CD14-positive monocyte (primary cell): ENCODE measurements around the gene GATD1. TPM values are rescaled to one million over a fixed set of nuclear protein-coding genes. Genes with fewer than 3 reads are reported as not detected.

Source experiments
- DNase-seq, 3 donors: peaks; one replicate each; pipeline ENCODE4 v3.0.0-alpha.2; 2011 to 2022
- H2AFZ ChIP-seq: 2 replicates; pipeline ENCODE4 v1.6.0; 2012; ENCODE audit warnings: mild to moderate bottlenecking, low read depth, low read length, inconsistent platforms; ENCODE audit not compliant: insufficient read depth, poor library complexity, severe bottlenecking
- H3K27ac ChIP-seq, 2 donors: 1 replicate in 1 of 2; 2 replicates in 1 of 2; pipeline ENCODE4 v1.5.1; 2012 to 2013; ENCODE audit warnings: low read length in 2 of 2, control low read depth in 1 of 2, inconsistent platforms in 1 of 2, low read depth in 1 of 2, mild to moderate bottlenecking in 1 of 2
- H3K27me3 ChIP-seq, 2 donors: one replicate each; pipeline versions ENCODE4 v1.6.0 to v1.6.1; 2011 to 2013; ENCODE audit warnings: low read length in 2 of 2; ENCODE audit not compliant: control insufficient read depth in 2 of 2, insufficient read depth in 2 of 2
- H3K36me3 ChIP-seq, 2 donors: replicated peaks in 1 of 2; 1 replicate in 1 of 2; 2 replicates in 1 of 2; pipeline versions ENCODE4 v1.5.1 to v1.6.1; 2012 to 2013; ENCODE audit warnings: low read length in 2 of 2, control low read depth in 1 of 2, inconsistent platforms in 1 of 2, mild to moderate bottlenecking in 1 of 2; ENCODE audit not compliant: insufficient read depth in 2 of 2, control insufficient read depth in 1 of 2
- H3K4me1 ChIP-seq, 2 donors: 1 replicate in 1 of 2; 2 replicates in 1 of 2; pipeline versions ENCODE4 v1.5.1 to v1.6.1; 2012 to 2013; ENCODE audit warnings: low read length in 2 of 2, control low read depth in 1 of 2, inconsistent platforms in 1 of 2, mild to moderate bottlenecking in 1 of 2, moderate library complexity in 1 of 2; ENCODE audit not compliant: insufficient read depth in 2 of 2, control insufficient read depth in 1 of 2
- H3K4me2 ChIP-seq: replicated peaks from 2 replicates; pipeline ENCODE3; 2012; ENCODE audit warnings: low read length, moderate library complexity, mild to moderate bottlenecking; ENCODE audit not compliant: poor library complexity, severe bottlenecking; ENCODE audit errors: extremely low read depth
- H3K4me3 ChIP-seq, 3 experiments: fragments of 200-600 bp in 1 of 3; sonication (generic) in 1 of 3; replicated peaks in 1 of 3; 1 replicate in 2 of 3; 2 replicates in 1 of 3; pipeline ENCODE4 v1.5.1; 2011 to 2013; ENCODE audit warnings: low read length in 3 of 3, mild to moderate bottlenecking in 3 of 3, control low read depth in 2 of 3, low read depth in 2 of 3, inconsistent platforms in 1 of 3, moderate library complexity in 1 of 3
- H3K79me2 ChIP-seq: 2 replicates; pipeline ENCODE4 v1.6.0; 2012; ENCODE audit warnings: mild to moderate bottlenecking, control low read depth, inconsistent platforms, low read length, moderate library complexity; ENCODE audit not compliant: insufficient read depth
- H3K9ac ChIP-seq: 2 replicates; pipeline ENCODE4 v1.6.0; 2017; ENCODE audit warnings: low read length, mild to moderate bottlenecking; ENCODE audit not compliant: insufficient read depth, poor library complexity, severe bottlenecking
- H3K9me3 ChIP-seq, 2 donors: replicated peaks in 1 of 2; 1 replicate in 1 of 2; 2 replicates in 1 of 2; pipeline versions ENCODE4 v1.5.1 to v1.6.1; 2012 to 2013; ENCODE audit warnings: low read length in 2 of 2, control low read depth in 1 of 2; ENCODE audit not compliant: control insufficient read depth in 1 of 2, insufficient read depth in 1 of 2
- H4K20me1 ChIP-seq: 2 replicates; pipeline ENCODE4 v1.6.0; 2012; ENCODE audit warnings: mild to moderate bottlenecking, low read length, control low read depth, moderate library complexity; ENCODE audit not compliant: insufficient read depth
- H3K27ac Mint-ChIP-seq, 7 donors: one replicate each; pipeline ENCODE4 v1.8.0; 2020; ENCODE audit warnings: mild to moderate bottlenecking in 7 of 7, mixed read lengths in 7 of 7, moderate library complexity in 6 of 7, inconsistent platforms in 2 of 7
- H3K27me3 Mint-ChIP-seq, 3 donors: one replicate each; pipeline ENCODE4 v1.8.0; 2021 to 2022; ENCODE audit warnings: low read depth in 3 of 3, mild to moderate bottlenecking in 3 of 3, mixed read lengths in 3 of 3, moderate library complexity in 3 of 3, inconsistent platforms in 1 of 3
- H3K36me3 Mint-ChIP-seq, 2 donors: one replicate each; pipeline ENCODE4 v1.8.0; 2020; ENCODE audit warnings: mixed read lengths in 2 of 2, inconsistent platforms in 1 of 2, mild to moderate bottlenecking in 1 of 2
- H3K4me1 Mint-ChIP-seq: one replicate; pipeline ENCODE4 v1.8.0; 2020; ENCODE audit warnings: mild to moderate bottlenecking, mixed read lengths
- H3K4me3 Mint-ChIP-seq, 2 donors: one replicate each; pipeline ENCODE4 v1.8.0; 2020; ENCODE audit warnings: mild to moderate bottlenecking in 2 of 2, mixed read lengths in 2 of 2, moderate library complexity in 1 of 2
- H3K9me3 Mint-ChIP-seq, 7 donors: one replicate each; pipeline ENCODE4 v1.8.0; 2020 to 2022; ENCODE audit warnings: mixed read lengths in 7 of 7, mild to moderate bottlenecking in 6 of 7, moderate library complexity in 6 of 7, inconsistent platforms in 2 of 7
- WGBS: methylation state at CpG from one replicate; pipeline ENCODE4 v1.1.5; 2013; ENCODE audit warnings: missing lambda C conversion rate; ENCODE audit not compliant: insufficient coverage; 5-methylcytosine and 5-hydroxymethylcytosine counted together
- intact Hi-C, 2 donors: fragments of 100-400 bp; cut with micrococcal nuclease; formaldehyde crosslinking; loops; one replicate each; pipeline versions ENCODE4 v1.15.0 to v1.15.1; 2023
- polyA plus RNA-seq, 3 donors: library from polyadenylated mRNA; depleted of rRNA in 1 of 3; unstranded in 2 of 3; stranded (reverse) in 1 of 3; fragments of 300-500 nt in 2 of 3; fragments of >200 nt in 1 of 3; fragmentation: Illumina TruSeq in 2 of 3; gene quantifications; 1 replicate in 2 of 3; 2 replicates in 1 of 3; pipeline ENCODE4 v1.2.3, GENCODE V29; 2012 to 2021
- TF ChIP-seq, protein P1 (sequence below): fragments of 200-600 bp; IDR thresholded peaks from one replicate; pipeline ENCODE4 v1.8.0; 2022; ENCODE audit warnings: antibody characterized with exemption, mild to moderate bottlenecking

GATD1 gene
- polyA plus RNA-seq, 3 donors, result 4.5 to 45.6 (median 4.6) TPM

GRCh38 chr11:823441-824291 lies 46.4 kb upstream of the GATD1 start:
- Mint-ChIP-seq H3K27me3 (peaks cover 17 to 22% (median 20%) of the 10 kb centered on the region in 3 donors), H3K4me1 (peaks cover 48% of the 10 kb centered on the region), H3K4me3 (no peak overlapping the region), H3K27ac (no peak overlapping the region), H3K9me3 (peaks cover 0 to 4% (median 1%) of the 10 kb centered on the region in 7 donors), H3K36me3 (peaks cover 34 to 44% of the 10 kb centered on the region in 2 donors)
- no peak overlapping the region for H3K27ac ChIP-seq
- peaks cover 53% of the 10 kb centered on the region for H3K79me2 ChIP-seq
- peaks cover 0 to 17% of the 10 kb centered on the region in 2 donors for H3K27me3 ChIP-seq
- TF ChIP-seq, protein P1, sequence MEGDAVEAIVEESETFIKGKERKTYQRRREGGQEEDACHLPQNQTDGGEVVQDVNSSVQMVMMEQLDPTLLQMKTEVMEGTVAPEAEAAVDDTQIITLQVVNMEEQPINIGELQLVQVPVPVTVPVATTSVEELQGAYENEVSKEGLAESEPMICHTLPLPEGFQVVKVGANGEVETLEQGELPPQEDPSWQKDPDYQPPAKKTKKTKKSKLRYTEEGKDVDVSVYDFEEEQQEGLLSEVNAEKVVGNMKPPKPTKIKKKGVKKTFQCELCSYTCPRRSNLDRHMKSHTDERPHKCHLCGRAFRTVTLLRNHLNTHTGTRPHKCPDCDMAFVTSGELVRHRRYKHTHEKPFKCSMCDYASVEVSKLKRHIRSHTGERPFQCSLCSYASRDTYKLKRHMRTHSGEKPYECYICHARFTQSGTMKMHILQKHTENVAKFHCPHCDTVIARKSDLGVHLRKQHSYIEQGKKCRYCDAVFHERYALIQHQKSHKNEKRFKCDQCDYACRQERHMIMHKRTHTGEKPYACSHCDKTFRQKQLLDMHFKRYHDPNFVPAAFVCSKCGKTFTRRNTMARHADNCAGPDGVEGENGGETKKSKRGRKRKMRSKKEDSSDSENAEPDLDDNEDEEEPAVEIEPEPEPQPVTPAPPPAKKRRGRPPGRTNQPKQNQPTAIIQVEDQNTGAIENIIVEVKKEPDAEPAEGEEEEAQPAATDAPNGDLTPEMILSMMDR, result no peak
- WGBS, result 95% methylated on average over 33 of the region's 53 CpGs
- intact Hi-C loops, result no loop called here
- no peak for DNase-seq
- peaks cover 21 to 32% of the 10 kb centered on the region in 2 donors for H3K36me3 ChIP-seq
- H2AFZ ChIP-seq, result no peak overlapping the region
- H4K20me1 ChIP-seq, result peaks cover 60% of the 10 kb centered on the region
- H3K4me2 ChIP-seq, result no peak overlapping the region
- H3K4me3 ChIP-seq, result no peak overlapping the region
- H3K9ac ChIP-seq, result no peak overlapping the region
- no peaks in the 10 kb centered on the region for H3K9me3 ChIP-seq
- peaks cover 64 to 76% of the 10 kb centered on the region in 2 donors for H3K4me1 ChIP-seq

GRCh38 chr11:821512-822371 lies 44.5 kb upstream of the GATD1 start:
- H3K79me2 ChIP-seq, result peaks cover 53% of the 10 kb centered on the region

More at GRCh38 chr11:821512-822371, 44.5 kb upstream of the GATD1 start:
- peak; percentile 73 to 87 (median 77) for DNase-seq
- peaks cover 38% of the 10 kb centered on the region for H3K4me1 Mint-ChIP-seq
- peak overlapping the region; percentile 88 to 90 for H3K4me3 Mint-ChIP-seq
- TF ChIP-seq, protein P1, result no peak
- Histone ChIP-seq H3K9me3 (no peaks in the 10 kb centered on the region), H3K9ac (peak overlapping the region; percentile 86), H2AFZ (no peak overlapping the region), H3K27ac (peak overlapping the region; percentile 85 to 91), H3K36me3 (peaks cover 21 to 32% of the 10 kb centered on the region in 2 donors), H3K4me1 (peaks cover 50 to 62% of the 10 kb centered on the region in 2 donors), H3K27me3 (peaks cover 0 to 2% of the 10 kb centered on the region in 2 donors), H3K4me2 (peak overlapping the region; percentile 100), H4K20me1 (peaks cover 60% of the 10 kb centered on the region), H3K4me3 (peak overlapping the region; percentile 71 to 97 (median 87))
- WGBS, result no CpG with 5 or more reads among the region's 22 CpGs
- H3K9me3 Mint-ChIP-seq, result peaks cover 0 to 1% (median 0%) of the 10 kb centered on the region in 7 donors
- H3K27ac Mint-ChIP-seq, result peak overlapping the region; percentile 91 to 98 (median 97)
- intact Hi-C loops, result loop anchor here in 1 of 2 donors (2.0 kb wide), 1 partner anchor 13 kb away; no protein-coding TSS in a partner anchor
- peaks cover 4 to 19% (median 7%) of the 10 kb centered on the region in 3 donors for H3K27me3 Mint-ChIP-seq
- H3K36me3 Mint-ChIP-seq, result peaks cover 27 to 40% of the 10 kb centered on the region in 2 donors
